Liver (tissue), 9 donors: ENCODE measurements around the gene CACHD1. TPM values are rescaled to one million over a fixed set of nuclear protein-coding genes. Genes with fewer than 3 reads are reported as not detected.

Source experiments
- DNase-seq: peaks from one replicate; pipeline ENCODE4 v3.0.0-alpha.2; 2017; ENCODE audit warnings: low spot score
- H3K27ac ChIP-seq, 2 donors: one replicate each; pipeline ENCODE4 v1.7.0; 2013; ENCODE audit warnings: inconsistent platforms in 2 of 2, low read length in 2 of 2, control low read depth in 1 of 2, low read depth in 1 of 2, mild to moderate bottlenecking in 1 of 2
- H3K27me3 ChIP-seq, 4 donors: one replicate each; pipeline versions ENCODE4 v1.6.1 to v1.7.0; 2013; ENCODE audit warnings: low read length in 3 of 4, inconsistent platforms in 1 of 4, mild to moderate bottlenecking in 1 of 4, moderate library complexity in 1 of 4; ENCODE audit not compliant: control insufficient read depth in 4 of 4, insufficient read depth in 4 of 4
- H3K36me3 ChIP-seq, 4 donors: one replicate each; pipeline versions ENCODE4 v1.6.1 to v1.7.0; 2013; ENCODE audit warnings: low read length in 3 of 4, mild to moderate bottlenecking in 3 of 4, low read depth in 1 of 4, moderate library complexity in 1 of 4; ENCODE audit not compliant: control insufficient read depth in 4 of 4, insufficient read depth in 3 of 4
- H3K4me1 ChIP-seq, 4 donors: one replicate each; pipeline versions ENCODE4 v1.6.1 to v1.7.0; 2013; ENCODE audit warnings: low read length in 3 of 4, mild to moderate bottlenecking in 3 of 4, moderate library complexity in 1 of 4; ENCODE audit not compliant: control insufficient read depth in 4 of 4, insufficient read depth in 4 of 4
- H3K4me3 ChIP-seq, 3 donors: one replicate each; pipeline versions ENCODE4 v1.6.1 to v1.7.0; 2013; ENCODE audit warnings: low read length in 3 of 3, control low read depth in 1 of 3, low read depth in 1 of 3, mild to moderate bottlenecking in 1 of 3
- H3K9ac ChIP-seq, 2 donors: one replicate each; pipeline ENCODE4 v1.7.0; 2013; ENCODE audit warnings: low read length in 2 of 2, mild to moderate bottlenecking in 2 of 2, moderate library complexity in 2 of 2, control low read depth in 1 of 2, low read depth in 1 of 2
- H3K9me3 ChIP-seq, 4 donors: one replicate each; pipeline versions ENCODE4 v1.6.1 to v1.7.0; 2013; ENCODE audit warnings: low read length in 3 of 4; ENCODE audit not compliant: control insufficient read depth in 4 of 4
- EGR1 ChIP-seq, 2 donors: IDR thresholded peaks; 2 replicates each; pipeline ENCODE4 v1.6.1; 2016 to 2018; ENCODE audit warnings: antibody characterized with exemption in 2 of 2, low read depth in 2 of 2
- FOXA1 ChIP-seq: IDR thresholded peaks from 2 replicates; pipeline ENCODE4 v1.6.1; 2016; ENCODE audit warnings: antibody characterized with exemption
- FOXA2 ChIP-seq: IDR thresholded peaks from 2 replicates; pipeline ENCODE4 v1.6.1; 2016; ENCODE audit warnings: antibody characterized with exemption
- GABPA ChIP-seq, 2 donors: IDR thresholded peaks in 1 of 2; conservative IDR thresholded peaks in 1 of 2; 2 replicates each; pipeline ENCODE4 v1.6.1; 2016; ENCODE audit warnings: antibody characterized with exemption in 2 of 2, mild to moderate bottlenecking in 1 of 2, moderate library complexity in 1 of 2
- HNF4A ChIP-seq, 2 donors: conservative IDR thresholded peaks; 2 replicates each; pipeline ENCODE4 v1.6.1; 2016; ENCODE audit warnings: antibody characterized with exemption in 2 of 2, mild to moderate bottlenecking in 2 of 2
- HNF4G ChIP-seq: IDR thresholded peaks from 2 replicates; pipeline ENCODE4 v1.6.1; 2016; ENCODE audit warnings: antibody characterized with exemption
- JUND ChIP-seq, 2 donors: IDR thresholded peaks; 2 replicates each; pipeline ENCODE4 v1.6.1; 2016; ENCODE audit warnings: antibody characterized with exemption in 2 of 2
- NR2F2 ChIP-seq: IDR thresholded peaks from 2 replicates; pipeline ENCODE4 v1.6.1; 2016; ENCODE audit warnings: antibody characterized with exemption
- RAD21 ChIP-seq, 2 donors: IDR thresholded peaks; 2 replicates each; pipeline ENCODE4 v1.6.1; 2016; ENCODE audit warnings: antibody characterized with exemption in 2 of 2, mild to moderate bottlenecking in 2 of 2
- RXRA ChIP-seq, 2 donors: IDR thresholded peaks; 2 replicates each; pipeline ENCODE4 v1.6.1; 2017 to 2018; ENCODE audit warnings: antibody characterized with exemption in 2 of 2, mild to moderate bottlenecking in 1 of 2
- SP1 ChIP-seq: IDR thresholded peaks from 2 replicates; pipeline ENCODE4 v1.6.1; 2018; ENCODE audit warnings: antibody characterized with exemption, mild to moderate bottlenecking
- TAF1 ChIP-seq: conservative IDR thresholded peaks from 2 replicates; pipeline ENCODE4 v1.6.1; 2016; ENCODE audit warnings: antibody characterized with exemption, mild to moderate bottlenecking
- YY1 ChIP-seq: IDR thresholded peaks from 2 replicates; pipeline ENCODE4 v1.6.1; 2016; ENCODE audit warnings: antibody characterized with exemption, mild to moderate bottlenecking
- WGBS: extraction: QIAGEN DNeasy Blood & Tissue Kit; methylation state at CpG from one replicate; pipeline ENCODE4 v1.1.7; 2013; 5-methylcytosine and 5-hydroxymethylcytosine counted together
- polyA plus RNA-seq, 2 donors: library from polyadenylated mRNA; stranded (reverse) in 1 of 2; unstranded in 1 of 2; fragments of 200-250 nt in 1 of 2; fragments of >200 nt in 1 of 2; fragmentation: Nextera tagmentation in 1 of 2; extraction: Ambion mirVana in 1 of 2; gene quantifications; one replicate each; pipeline versions ENCODE4 v1.2.1 to v1.2.3, GENCODE V29; 2013 to 2015
- total RNA-seq, 2 donors: library from RNA; depleted of rRNA; stranded (reverse); fragments of >200 nt; gene quantifications; one replicate each; pipeline ENCODE4 v1.2.3, GENCODE V29; 2014
- TF ChIP-seq, protein P1 (sequence below): IDR thresholded peaks from 2 replicates; pipeline ENCODE4 v1.6.1; 2016; ENCODE audit warnings: antibody characterized with exemption
- TF ChIP-seq, protein P2 (sequence below): IDR thresholded peaks from 2 replicates; pipeline ENCODE4 v1.6.1; 2016; ENCODE audit warnings: antibody characterized with exemption
- TF ChIP-seq, protein P3 (sequence below): IDR thresholded peaks from 2 replicates; pipeline ENCODE4 v1.6.1; 2016; ENCODE audit warnings: antibody characterized with exemption
- TF ChIP-seq, protein P4 (sequence below): fragments of 150-350 bp; IDR thresholded peaks from 2 replicates; pipeline ENCODE4 v1.5.1; 2017; ENCODE audit warnings: improper control_type of control experiment, low read depth, low read length; ENCODE audit not compliant: missing input control
- TF ChIP-seq, protein P5 (sequence below): IDR thresholded peaks from 2 replicates; pipeline ENCODE4 v1.6.1; 2016; ENCODE audit warnings: antibody characterized with exemption, mild to moderate bottlenecking
- donor health status: healthy.
- donor health status: healthy.
- donor health status: healthy.
- donor health status: healthy.
- donor health status: healthy.

Gene CACHD1
- total and polyA plus RNA-seq, 4 donors, result 0.68 to 4.2 (median 2.3) TPM

DNA sequence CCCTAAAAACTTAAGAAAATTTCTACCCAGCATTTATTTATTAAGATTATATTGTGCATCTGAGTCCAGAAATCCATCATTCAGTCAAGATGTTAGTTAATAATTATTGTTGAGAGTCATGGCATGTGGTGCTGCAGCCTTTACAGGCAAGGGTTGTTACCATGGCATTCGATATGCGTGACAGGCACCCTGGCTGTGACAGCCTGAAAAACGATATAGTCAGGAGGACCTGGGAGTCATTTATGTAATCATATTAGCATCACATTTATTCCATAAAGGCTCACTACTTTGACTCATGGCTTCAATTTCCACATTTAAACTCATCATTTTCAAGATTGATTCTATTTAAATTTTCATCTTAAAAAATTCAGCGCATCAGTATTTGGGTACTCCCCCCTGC is 68.0 kb downstream of the CACHD1 start:
- 83% methylated on average over 4 of the region's 4 CpGs for WGBS
- peaks cover 2 to 7% (median 3%) of the 10 kb centered on the region in 4 donors for H3K9me3 ChIP-seq
- no peak overlapping the region for H3K27ac ChIP-seq
- no peak overlapping the region for H3K4me3 ChIP-seq
- H3K36me3 ChIP-seq, result no peaks in the 10 kb centered on the region
- H3K27me3 ChIP-seq, result no peaks in the 10 kb centered on the region
- no peak for DNase-seq
- H3K9ac ChIP-seq, result no peak overlapping the region
- peaks cover 5 to 29% (median 22%) of the 10 kb centered on the region in 4 donors for H3K4me1 ChIP-seq
- TF ChIP-seq, protein P1, sequence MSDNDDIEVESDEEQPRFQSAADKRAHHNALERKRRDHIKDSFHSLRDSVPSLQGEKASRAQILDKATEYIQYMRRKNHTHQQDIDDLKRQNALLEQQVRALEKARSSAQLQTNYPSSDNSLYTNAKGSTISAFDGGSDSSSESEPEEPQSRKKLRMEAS, result no peak
- TF ChIP-seq YY1, result no peak
- TF ChIP-seq JUND (IDR thresholded peaks at IDR 0.05), result no peak
- TF ChIP-seq, protein P2, sequence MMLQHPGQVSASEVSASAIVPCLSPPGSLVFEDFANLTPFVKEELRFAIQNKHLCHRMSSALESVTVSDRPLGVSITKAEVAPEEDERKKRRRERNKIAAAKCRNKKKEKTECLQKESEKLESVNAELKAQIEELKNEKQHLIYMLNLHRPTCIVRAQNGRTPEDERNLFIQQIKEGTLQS, result no peak
- no peak for TF ChIP-seq FOXA2
- TF ChIP-seq GABPA (IDR thresholded peaks at IDR 0.05 in 1 of 2, conservative IDR thresholded peaks at IDR 0.05 in 1 of 2), result no peak
- TF ChIP-seq TAF1, result no peak
- no peak for TF ChIP-seq RXRA (IDR thresholded peaks at IDR 0.05)
- TF ChIP-seq HNF4A (conservative IDR thresholded peaks at IDR 0.05), result no peak
- no peak for TF ChIP-seq NR2F2
- TF ChIP-seq EGR1 (IDR thresholded peaks at IDR 0.05; ENCODE audit: low read depth in 2 of 2), result no peak
- TF ChIP-seq FOXA1, result no peak
- TF ChIP-seq, protein P3, sequence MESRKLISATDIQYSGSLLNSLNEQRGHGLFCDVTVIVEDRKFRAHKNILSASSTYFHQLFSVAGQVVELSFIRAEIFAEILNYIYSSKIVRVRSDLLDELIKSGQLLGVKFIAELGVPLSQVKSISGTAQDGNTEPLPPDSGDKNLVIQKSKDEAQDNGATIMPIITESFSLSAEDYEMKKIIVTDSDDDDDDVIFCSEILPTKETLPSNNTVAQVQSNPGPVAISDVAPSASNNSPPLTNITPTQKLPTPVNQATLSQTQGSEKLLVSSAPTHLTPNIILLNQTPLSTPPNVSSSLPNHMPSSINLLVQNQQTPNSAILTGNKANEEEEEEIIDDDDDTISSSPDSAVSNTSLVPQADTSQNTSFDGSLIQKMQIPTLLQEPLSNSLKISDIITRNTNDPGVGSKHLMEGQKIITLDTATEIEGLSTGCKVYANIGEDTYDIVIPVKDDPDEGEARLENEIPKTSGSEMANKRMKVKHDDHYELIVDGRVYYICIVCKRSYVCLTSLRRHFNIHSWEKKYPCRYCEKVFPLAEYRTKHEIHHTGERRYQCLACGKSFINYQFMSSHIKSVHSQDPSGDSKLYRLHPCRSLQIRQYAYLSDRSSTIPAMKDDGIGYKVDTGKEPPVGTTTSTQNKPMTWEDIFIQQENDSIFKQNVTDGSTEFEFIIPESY, result no peak

DNA sequence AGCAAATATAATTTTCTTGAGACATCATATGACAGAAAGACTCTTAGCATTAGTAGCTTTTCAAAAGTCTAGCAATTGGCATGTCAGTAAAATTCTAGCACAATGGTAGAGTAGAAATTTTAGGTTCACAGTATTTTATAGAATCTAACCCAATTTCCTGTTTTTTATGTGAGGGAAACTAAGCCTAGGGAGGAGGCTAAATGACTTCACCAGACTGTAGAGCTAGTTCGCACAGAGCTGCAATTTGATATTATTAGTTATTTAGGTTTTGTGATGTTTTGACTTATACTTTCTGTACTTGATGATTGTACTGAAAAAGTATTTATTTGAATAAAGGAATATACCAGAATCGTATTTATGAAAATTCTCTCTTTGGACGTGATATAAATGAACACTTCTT is 68.5 kb downstream of the CACHD1 start:
- H3K9me3 ChIP-seq, result peaks cover 2 to 7% (median 3%) of the 10 kb centered on the region in 4 donors
- no peak overlapping the region for H3K27ac ChIP-seq
- no peaks in the 10 kb centered on the region for H3K27me3 ChIP-seq
- H3K9ac ChIP-seq, result no peak overlapping the region
- no peak overlapping the region for H3K4me3 ChIP-seq
- peaks cover 5 to 29% (median 22%) of the 10 kb centered on the region in 4 donors for H3K4me1 ChIP-seq
- TF ChIP-seq FOXA2 (no peak), RAD21 (IDR thresholded peaks at IDR 0.05) (no peak), EGR1 (IDR thresholded peaks at IDR 0.05; ENCODE audit: low read depth in 2 of 2) (no peak), FOXA1 (no peak), YY1 (no peak), GABPA (IDR thresholded peaks at IDR 0.05 in 1 of 2, conservative IDR thresholded peaks at IDR 0.05 in 1 of 2) (no peak), JUND (IDR thresholded peaks at IDR 0.05) (no peak), NR2F2 (no peak), HNF4G (no peak), SP1 (no peak)
- TF ChIP-seq, protein P2, result no peak
- TF ChIP-seq, protein P4, sequence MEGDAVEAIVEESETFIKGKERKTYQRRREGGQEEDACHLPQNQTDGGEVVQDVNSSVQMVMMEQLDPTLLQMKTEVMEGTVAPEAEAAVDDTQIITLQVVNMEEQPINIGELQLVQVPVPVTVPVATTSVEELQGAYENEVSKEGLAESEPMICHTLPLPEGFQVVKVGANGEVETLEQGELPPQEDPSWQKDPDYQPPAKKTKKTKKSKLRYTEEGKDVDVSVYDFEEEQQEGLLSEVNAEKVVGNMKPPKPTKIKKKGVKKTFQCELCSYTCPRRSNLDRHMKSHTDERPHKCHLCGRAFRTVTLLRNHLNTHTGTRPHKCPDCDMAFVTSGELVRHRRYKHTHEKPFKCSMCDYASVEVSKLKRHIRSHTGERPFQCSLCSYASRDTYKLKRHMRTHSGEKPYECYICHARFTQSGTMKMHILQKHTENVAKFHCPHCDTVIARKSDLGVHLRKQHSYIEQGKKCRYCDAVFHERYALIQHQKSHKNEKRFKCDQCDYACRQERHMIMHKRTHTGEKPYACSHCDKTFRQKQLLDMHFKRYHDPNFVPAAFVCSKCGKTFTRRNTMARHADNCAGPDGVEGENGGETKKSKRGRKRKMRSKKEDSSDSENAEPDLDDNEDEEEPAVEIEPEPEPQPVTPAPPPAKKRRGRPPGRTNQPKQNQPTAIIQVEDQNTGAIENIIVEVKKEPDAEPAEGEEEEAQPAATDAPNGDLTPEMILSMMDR, result no peak
- TF ChIP-seq, protein P5, sequence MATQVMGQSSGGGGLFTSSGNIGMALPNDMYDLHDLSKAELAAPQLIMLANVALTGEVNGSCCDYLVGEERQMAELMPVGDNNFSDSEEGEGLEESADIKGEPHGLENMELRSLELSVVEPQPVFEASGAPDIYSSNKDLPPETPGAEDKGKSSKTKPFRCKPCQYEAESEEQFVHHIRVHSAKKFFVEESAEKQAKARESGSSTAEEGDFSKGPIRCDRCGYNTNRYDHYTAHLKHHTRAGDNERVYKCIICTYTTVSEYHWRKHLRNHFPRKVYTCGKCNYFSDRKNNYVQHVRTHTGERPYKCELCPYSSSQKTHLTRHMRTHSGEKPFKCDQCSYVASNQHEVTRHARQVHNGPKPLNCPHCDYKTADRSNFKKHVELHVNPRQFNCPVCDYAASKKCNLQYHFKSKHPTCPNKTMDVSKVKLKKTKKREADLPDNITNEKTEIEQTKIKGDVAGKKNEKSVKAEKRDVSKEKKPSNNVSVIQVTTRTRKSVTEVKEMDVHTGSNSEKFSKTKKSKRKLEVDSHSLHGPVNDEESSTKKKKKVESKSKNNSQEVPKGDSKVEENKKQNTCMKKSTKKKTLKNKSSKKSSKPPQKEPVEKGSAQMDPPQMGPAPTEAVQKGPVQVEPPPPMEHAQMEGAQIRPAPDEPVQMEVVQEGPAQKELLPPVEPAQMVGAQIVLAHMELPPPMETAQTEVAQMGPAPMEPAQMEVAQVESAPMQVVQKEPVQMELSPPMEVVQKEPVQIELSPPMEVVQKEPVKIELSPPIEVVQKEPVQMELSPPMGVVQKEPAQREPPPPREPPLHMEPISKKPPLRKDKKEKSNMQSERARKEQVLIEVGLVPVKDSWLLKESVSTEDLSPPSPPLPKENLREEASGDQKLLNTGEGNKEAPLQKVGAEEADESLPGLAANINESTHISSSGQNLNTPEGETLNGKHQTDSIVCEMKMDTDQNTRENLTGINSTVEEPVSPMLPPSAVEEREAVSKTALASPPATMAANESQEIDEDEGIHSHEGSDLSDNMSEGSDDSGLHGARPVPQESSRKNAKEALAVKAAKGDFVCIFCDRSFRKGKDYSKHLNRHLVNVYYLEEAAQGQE, result no peak
- no peak for DNase-seq
- H3K36me3 ChIP-seq, result no peaks in the 10 kb centered on the region
- WGBS, result 95% methylated on average over 3 of the region's 3 CpGs
